ENCODE data around the gene GSAP. TPM values are rescaled to one million over a fixed set of nuclear protein-coding genes. Genes with fewer than 3 reads are reported as not detected.

Gene GSAP
- total and polyA plus RNA-seq, 9 donors, result 4.0 to 19.4 (median 11.2) TPM

- intact Hi-C loops (cut with DNase I), result no loop called here
- Histone ChIP-seq H3K27ac (no peak overlapping the region), H3K27me3 (no peaks in the 10 kb centered on the region), H3K36me3 (no peaks in the 10 kb centered on the region), H3K4me3 (no peak overlapping the region), H3K4me1 (ENCODE audit: insufficient read depth) (no peaks in the 10 kb centered on the region), H3K9me3 (no peaks in the 10 kb centered on the region)
- 80 to 87% (median 81%) methylated on average over 4 of the region's 4 CpGs for WGBS, 3 donors
- TF ChIP-seq POLR2A (IDR thresholded peaks at IDR 0.05) (no peak), EP300 (IDR thresholded peaks at IDR 0.05) (no peak), CTCF (IDR thresholded peaks at IDR 0.05) (no peak)
- DNase-seq, result no peak
Observed at GRCh38 chr7:77406421-77406820, 9.7 kb downstream of the GSAP start.

DNA sequence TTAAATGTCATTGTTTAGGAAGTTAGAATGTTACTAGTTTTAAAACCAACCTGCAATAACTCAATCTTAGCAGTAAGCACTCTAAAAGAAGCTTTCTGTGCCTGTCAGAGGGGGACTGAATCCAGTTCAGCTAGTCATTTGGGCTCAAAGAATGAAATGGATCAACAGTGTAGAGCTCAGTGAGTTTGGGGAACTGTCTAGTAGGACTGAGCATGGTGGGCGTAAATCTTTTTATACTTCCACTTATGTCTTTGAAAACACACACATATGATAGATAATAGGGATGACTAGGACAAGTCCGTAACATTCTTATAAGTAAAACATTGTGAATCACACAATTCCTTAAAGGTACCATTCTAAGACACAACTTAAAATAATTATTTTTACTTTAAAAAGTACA, 11.5 kb downstream of the GSAP start:
- intact Hi-C loops (cut with DNase I), result no loop called here
- Histone ChIP-seq H3K4me3 (no peak overlapping the region), H3K27me3 (no peaks in the 10 kb centered on the region), H3K36me3 (no peaks in the 10 kb centered on the region), H3K27ac (no peak overlapping the region), H3K9me3 (no peaks in the 10 kb centered on the region), H3K4me1 (ENCODE audit: insufficient read depth) (no peaks in the 10 kb centered on the region)
- no peak for DNase-seq
- 82 to 89% (median 86%) methylated on average over 2 of the region's 2 CpGs for WGBS, 3 donors
- TF ChIP-seq EP300 (IDR thresholded peaks at IDR 0.05), result no peak
- no peak for TF ChIP-seq POLR2A (IDR thresholded peaks at IDR 0.05)
- TF ChIP-seq CTCF (IDR thresholded peaks at IDR 0.05), result no peak

- Histone ChIP-seq H3K36me3 (no peaks in the 10 kb centered on the region), H3K27me3 (no peaks in the 10 kb centered on the region), H3K4me1 (ENCODE audit: insufficient read depth) (no peaks in the 10 kb centered on the region), H3K27ac (no peak overlapping the region), H3K9me3 (no peaks in the 10 kb centered on the region), H3K4me3 (no peak overlapping the region)
- DNase-seq, result no peak
- intact Hi-C loops (cut with DNase I), result no loop called here
- TF ChIP-seq EP300 (IDR thresholded peaks at IDR 0.05) (no peak), CTCF (IDR thresholded peaks at IDR 0.05) (no peak), POLR2A (IDR thresholded peaks at IDR 0.05) (no peak)
- WGBS, 3 donors, result 36 to 60% (median 48%) methylated on average over 2 of the region's 2 CpGs
Observed at GRCh38 chr7:77403957-77404356, 12.2 kb downstream of the GSAP start.

- H3K4me3 ChIP-seq, result no peak overlapping the region
- TF ChIP-seq CTCF (IDR thresholded peaks at IDR 0.05) (no peak), EP300 (IDR thresholded peaks at IDR 0.05) (no peak), POLR2A (IDR thresholded peaks at IDR 0.05) (no peak)
- no peaks in the 10 kb centered on the region for H3K36me3 ChIP-seq
- 66 to 86% (median 80%) methylated on average over 1 of the region's 1 CpG for WGBS, 3 donors
- H3K9me3 ChIP-seq, result no peaks in the 10 kb centered on the region
- DNase-seq, result no peak
- H3K27me3 ChIP-seq, result no peaks in the 10 kb centered on the region
- H3K27ac ChIP-seq, result no peak overlapping the region
- no peaks in the 10 kb centered on the region for H3K4me1 ChIP-seq (ENCODE audit: insufficient read depth)
- intact Hi-C loops (cut with DNase I), result no loop called here
Observed at GRCh38 chr7:77402818-77403217, 13.3 kb downstream of the GSAP start.

- no peaks in the 10 kb centered on the region for H3K9me3 ChIP-seq
- DNase-seq, result no peak
- WGBS, 3 donors, result 92 to 97% (median 95%) methylated on average over 2 of the region's 2 CpGs
- no peaks in the 10 kb centered on the region for H3K27me3 ChIP-seq
- intact Hi-C loops (cut with DNase I), result no loop called here
- no peak overlapping the region for H3K27ac ChIP-seq
- TF ChIP-seq EP300 (IDR thresholded peaks at IDR 0.05) (no peak), CTCF (IDR thresholded peaks at IDR 0.05) (no peak), POLR2A (IDR thresholded peaks at IDR 0.05) (no peak)
- no peak overlapping the region for H3K4me3 ChIP-seq
- H3K4me1 ChIP-seq (ENCODE audit: insufficient read depth), result no peaks in the 10 kb centered on the region
- H3K36me3 ChIP-seq, result no peaks in the 10 kb centered on the region
Observed at GRCh38 chr7:77401002-77401401, 15.1 kb downstream of the GSAP start.

All from ovary (tissue), 9 donors.